ENCODE results near the gene ASTN2.

The ASTN2 gene

GRCh38 chr9:117290856-117291622 lies 123.8 kb downstream of the ASTN2 start:
- TF ChIP-seq GATA1 (IDR thresholded peaks at IDR 0.05; ENCODE audit: low read depth, low read length) (no peak), POLR2A (IDR thresholded peaks at IDR 0.05; ENCODE audit: low read length) (no peak)
- DNase-seq, result no peak

GRCh38 chr9:117290306-117290840 lies 124.5 kb downstream of the ASTN2 start:
- TF ChIP-seq GATA1 (IDR thresholded peaks at IDR 0.05; ENCODE audit: low read depth, low read length) (no peak), POLR2A (IDR thresholded peaks at IDR 0.05; ENCODE audit: low read length) (no peak)
- no peak for DNase-seq

DNA sequence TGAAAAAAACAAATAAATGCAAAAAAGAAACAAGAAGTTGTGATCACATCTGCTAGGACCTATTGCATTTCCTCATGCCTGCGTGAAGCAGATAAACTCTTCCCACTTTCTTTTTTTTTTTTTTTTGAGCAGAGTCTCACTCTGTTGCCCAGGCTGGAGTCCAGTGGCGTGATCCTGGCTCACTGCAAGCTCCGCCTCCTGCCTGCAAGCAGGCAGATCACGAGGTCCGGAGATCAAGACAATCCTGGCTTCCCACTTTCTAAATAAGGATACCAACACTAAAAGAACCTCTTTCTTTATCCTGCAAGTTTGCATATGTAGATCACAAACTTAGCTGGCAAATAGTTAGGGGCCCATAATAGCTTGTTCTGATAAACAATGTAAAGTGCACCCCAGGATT lies 128.6 kb downstream of the ASTN2 start:
- no peak for DNase-seq
- no peak for TF ChIP-seq POLR2A (IDR thresholded peaks at IDR 0.05; ENCODE audit: low read length)
- TF ChIP-seq GATA1 (IDR thresholded peaks at IDR 0.05; ENCODE audit: low read depth, low read length), result no peak

GRCh38 chr9:117284414-117284813 lies 130.4 kb downstream of the ASTN2 start:
- TF ChIP-seq POLR2A (IDR thresholded peaks at IDR 0.05; ENCODE audit: low read length) (no peak), GATA1 (IDR thresholded peaks at IDR 0.05; ENCODE audit: low read depth, low read length) (no peak)
- DNase-seq, result no peak

- TF ChIP-seq GATA1 (IDR thresholded peaks at IDR 0.05; ENCODE audit: low read depth, low read length), result no peak
- TF ChIP-seq POLR2A (IDR thresholded peaks at IDR 0.05; ENCODE audit: low read length), result no peak
- no peak for DNase-seq
Observed at GRCh38 chr9:117282541-117282940, 132.3 kb downstream of the ASTN2 start.

DNA sequence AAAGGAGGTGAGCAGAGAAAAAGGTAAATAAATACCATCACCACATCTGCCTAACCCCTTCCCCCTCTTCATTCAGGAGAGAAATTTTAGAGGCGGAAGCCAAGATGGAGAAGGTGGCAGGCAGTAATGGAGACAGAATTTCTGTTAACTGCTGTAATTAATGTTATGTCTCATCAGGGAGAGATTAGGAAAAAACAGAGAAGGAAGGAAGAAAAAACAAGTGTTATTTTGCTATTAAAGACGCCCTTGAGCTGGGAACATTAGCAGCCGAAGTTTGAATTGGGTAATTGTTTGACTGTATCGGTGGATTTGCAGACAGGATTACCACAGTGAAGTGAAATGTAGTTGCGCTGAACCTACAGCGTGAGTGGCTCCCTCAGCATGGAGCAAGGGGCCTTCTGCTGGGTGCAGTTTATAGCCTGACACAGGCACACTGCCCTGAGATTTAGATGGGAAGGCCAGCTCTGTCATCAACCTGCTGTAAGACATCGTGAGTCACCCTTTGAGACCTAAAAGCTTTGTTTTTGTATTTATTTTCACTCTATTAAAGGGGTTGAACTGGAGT lies 136.3 kb downstream of the ASTN2 start:
- TF ChIP-seq GATA1 (IDR thresholded peaks at IDR 0.05; ENCODE audit: low read depth, low read length), result no peak
- TF ChIP-seq POLR2A (IDR thresholded peaks at IDR 0.05; ENCODE audit: low read length), result no peak
- DNase-seq, result no peak

DNA sequence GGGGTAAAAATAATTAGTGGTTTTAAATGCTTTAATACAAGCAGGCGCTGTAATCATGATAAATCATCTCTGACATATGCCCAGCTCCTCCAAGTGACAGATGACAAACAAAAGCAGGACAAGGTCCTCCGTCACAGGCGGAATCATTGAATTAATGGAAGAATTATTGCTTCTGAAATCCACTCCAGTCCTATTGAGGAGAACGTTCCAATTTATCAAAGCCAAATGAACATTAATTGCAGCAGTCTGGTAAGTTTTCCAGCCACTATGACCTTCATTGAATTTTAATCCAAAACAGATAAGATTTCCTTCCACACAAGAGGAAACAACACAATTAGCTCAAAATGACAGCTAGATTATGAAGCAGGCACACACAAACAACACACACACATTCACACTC lies 136.8 kb downstream of the ASTN2 start:
- no peak for DNase-seq
- TF ChIP-seq POLR2A (IDR thresholded peaks at IDR 0.05; ENCODE audit: low read length), result no peak
- TF ChIP-seq GATA1 (IDR thresholded peaks at IDR 0.05; ENCODE audit: low read depth, low read length), result no peak

- DNase-seq, result no peak
- TF ChIP-seq GATA1 (IDR thresholded peaks at IDR 0.05; ENCODE audit: low read depth, low read length) (no peak), POLR2A (IDR thresholded peaks at IDR 0.05; ENCODE audit: low read length) (no peak)
Observed at GRCh38 chr9:117276444-117276843, 138.4 kb downstream of the ASTN2 start.

- no peak for TF ChIP-seq GATA1 (IDR thresholded peaks at IDR 0.05; ENCODE audit: low read depth, low read length)
- TF ChIP-seq POLR2A (IDR thresholded peaks at IDR 0.05; ENCODE audit: low read length), result no peak
- DNase-seq, result no peak
Observed at GRCh38 chr9:117273612-117274011, 141.2 kb downstream of the ASTN2 start.

GRCh38 chr9:117268847-117269446 lies 145.9 kb downstream of the ASTN2 start:
- no peak for DNase-seq
- TF ChIP-seq GATA1 (IDR thresholded peaks at IDR 0.05; ENCODE audit: low read depth, low read length) (no peak), POLR2A (IDR thresholded peaks at IDR 0.05; ENCODE audit: low read length) (no peak)

- no peak for DNase-seq
- no peak for TF ChIP-seq POLR2A (IDR thresholded peaks at IDR 0.05; ENCODE audit: low read length)
Observed at GRCh38 chr9:117266855-117267497, 147.9 kb downstream of the ASTN2 start.

DNA sequence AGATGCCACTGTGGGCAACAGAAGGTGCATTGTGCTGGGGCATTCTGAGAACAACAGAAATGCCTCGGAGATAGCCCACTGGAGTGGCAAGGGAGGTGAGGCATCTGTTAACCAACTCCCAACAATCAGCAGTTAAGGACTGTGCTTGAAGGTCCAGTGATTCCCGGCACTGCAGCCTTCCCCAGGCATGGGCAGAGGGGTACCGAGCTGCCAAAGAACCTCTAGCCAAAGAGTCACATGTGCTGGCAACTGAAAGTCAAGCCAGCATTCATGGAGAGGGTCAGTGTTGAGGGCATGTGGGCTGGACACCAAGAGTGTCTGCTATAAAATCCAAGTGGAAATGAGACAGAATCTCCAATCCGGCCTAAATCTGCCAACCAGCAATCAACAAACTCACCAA lies 149.6 kb downstream of the ASTN2 start:
- no peak for DNase-seq
- no peak for TF ChIP-seq GATA1 (IDR thresholded peaks at IDR 0.05; ENCODE audit: low read depth, low read length)
- TF ChIP-seq POLR2A (IDR thresholded peaks at IDR 0.05; ENCODE audit: low read length), result no peak

DNA sequence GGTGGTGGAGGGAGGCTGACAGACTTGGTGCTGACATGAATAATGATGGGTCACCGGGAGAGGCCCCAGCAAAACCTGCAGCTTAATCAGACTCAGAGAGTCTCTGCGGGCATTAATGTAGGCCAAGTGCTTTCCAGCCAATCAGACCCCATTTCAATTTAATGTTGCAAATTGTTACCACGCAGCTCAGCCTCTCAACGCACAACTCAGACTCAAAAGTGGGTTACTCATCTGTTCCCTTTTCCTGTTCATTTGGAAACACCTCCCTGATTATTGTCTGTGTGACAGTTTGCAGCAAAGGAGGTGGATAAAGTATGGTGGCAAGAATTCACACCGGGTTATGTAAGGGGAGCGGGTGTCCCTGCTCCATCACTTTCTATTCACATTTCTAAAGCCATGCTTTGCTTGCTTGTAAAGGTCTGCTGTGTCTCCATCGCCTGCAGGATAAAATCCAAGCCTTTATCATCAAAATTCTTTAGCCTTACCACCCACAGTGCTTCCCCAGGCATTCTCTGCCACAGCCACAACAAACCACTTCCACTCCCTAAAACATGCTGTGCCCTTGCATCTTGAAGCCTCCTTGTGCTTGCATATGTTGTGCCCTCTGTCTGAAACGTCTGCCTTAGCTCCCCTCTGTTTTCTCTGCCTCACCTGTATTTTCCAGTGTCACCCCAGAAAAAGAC lies 156.5 kb downstream of the ASTN2 start:
- no peak for TF ChIP-seq GATA1 (IDR thresholded peaks at IDR 0.05; ENCODE audit: low read depth, low read length)
- TF ChIP-seq POLR2A (IDR thresholded peaks at IDR 0.05; ENCODE audit: low read length), result no peak
- DNase-seq, result no peak

GRCh38 chr9:117253261-117253660 lies 161.6 kb downstream of the ASTN2 start:
- TF ChIP-seq POLR2A (IDR thresholded peaks at IDR 0.05; ENCODE audit: low read length) (no peak), GATA1 (IDR thresholded peaks at IDR 0.05; ENCODE audit: low read depth, low read length) (no peak)

More at GRCh38 chr9:117253261-117253660, 161.6 kb downstream of the ASTN2 start:
- DNase-seq, result no peak

Measured in erythroblast (primary cell).